A549 (cell line): Measurements from ENCODE around the gene DNAJB13. TPM values are rescaled to one million over a fixed set of nuclear protein-coding genes. Genes with fewer than 3 reads are reported as not detected.

ENCODE experiments used
- ATAC-seq, 2 experiments: fragments of 200-7000 bp in 1 of 2; fragments of >200 bp in 1 of 2; cut with Nextera tagmentation in 1 of 2; cut with Tn5 transposase in 1 of 2; 3 replicates each; pipeline versions ENCODE4 v1.8.0 to v1.9.1; 2018 to 2020; ENCODE audit warnings: mild to moderate bottlenecking in 1 of 2, moderate library complexity in 1 of 2
- CTCF ChIA-PET: fragments of 300-600 bp; sonication (Branson Sonifier 250); formaldehyde crosslinking; extraction: SDS; loops from one replicate; lab custom pipeline; 2021; ENCODE audit warnings: antibody characterized with exemption, inconsistent platforms; lab: Yijun Ruan, JAX
- POLR2A ChIA-PET: fragments of 350-600 bp; formaldehyde crosslinking; extraction: SDS; loops from one replicate; lab custom pipeline; 2021; ENCODE audit warnings: antibody characterized with exemption, inconsistent platforms; lab: Yijun Ruan, JAX
- DNase-seq, 2 experiments: peaks; one replicate each; pipeline versions ENCODE4 v3.0.0 to v3.0.0-alpha.2; 2011 to 2016; ENCODE audit warnings: low read depth in 1 of 2, low spot score in 1 of 2
- FAIRE-seq: peaks from 2 replicates; lab custom pipeline; 2011; peaks lifted over from hg19 to GRCh38; lab: Jason Lieb, UNC
- H3K27ac ChIP-seq, 2 experiments: fragments of >200 bp; sonication (Bioruptor Twin); formaldehyde crosslinking; 3 replicates each; pipeline ENCODE4 v1.5.1; 2016 to 2017
- H3K4me1 ChIP-seq: fragments of >200 bp; sonication (Bioruptor Twin); formaldehyde crosslinking; 3 replicates; pipeline ENCODE4 v1.6.1; 2016
- H3K4me2 ChIP-seq: fragments of >200 bp; sonication (Bioruptor Twin); formaldehyde crosslinking; 3 replicates; pipeline ENCODE4 v1.6.1; 2016
- H3K4me3 ChIP-seq: fragments of >200 bp; sonication (Bioruptor Twin); formaldehyde crosslinking; 3 replicates; pipeline ENCODE4 v1.5.1; 2016
- H3K9me3 ChIP-seq: fragments of >200 bp; sonication (Bioruptor Twin); formaldehyde crosslinking; 3 replicates; pipeline ENCODE4 v1.6.1; 2016
- ATOH8 ChIP-seq: fragments of 250-450 bp; sonication (Bioruptor Pico); IDR thresholded peaks from 2 replicates; pipeline ENCODE4 v1.5.0; 2020; ENCODE audit warnings: low read depth, mild to moderate bottlenecking, moderate library complexity
- CBX2 ChIP-seq: fragments of 200-600 bp; sonication (generic); IDR thresholded peaks from 2 replicates; pipeline ENCODE4 v1.6.1; 2016; ENCODE audit warnings: low read depth, mild to moderate bottlenecking, borderline replicate concordance
- CBX8 ChIP-seq: fragments of 200-600 bp; sonication (generic); IDR thresholded peaks from 2 replicates; pipeline ENCODE4 v1.6.1; 2016
- E2F6 ChIP-seq: IDR thresholded peaks from 2 replicates; pipeline ENCODE4 v1.6.1; 2012; ENCODE audit warnings: low read depth, borderline replicate concordance
- ELK1 ChIP-seq: fragments of 150-350 bp; IDR thresholded peaks from 2 replicates; pipeline ENCODE4 v1.6.1; 2014; ENCODE audit warnings: low read depth, mild to moderate bottlenecking, low read length
- EP300 ChIP-seq, 2 experiments: fragments of >200 bp; sonication (Bioruptor Twin); formaldehyde crosslinking; IDR thresholded peaks; 2 replicates in 1 of 2; 3 replicates in 1 of 2; pipeline ENCODE4 v1.6.1; 2016 to 2017
- FOSB ChIP-seq: fragments of 250-450 bp; sonication (Bioruptor Pico); IDR thresholded peaks from 2 replicates; pipeline ENCODE4 v1.5.0; 2020; ENCODE audit warnings: mild to moderate bottlenecking, moderate library complexity
- FOSL2 ChIP-seq, 2 experiments: fragments of 450-650 bp in 1 of 2; fragments of >200 bp in 1 of 2; sonication (Bioruptor Twin) in 1 of 2; formaldehyde crosslinking; IDR thresholded peaks; 2 replicates each; pipeline versions ENCODE4 v1.5.0 to v1.6.1; 2016 to 2020; ENCODE audit warnings: mild to moderate bottlenecking in 1 of 2, moderate library complexity in 1 of 2
- GATA3 ChIP-seq: IDR thresholded peaks from 2 replicates; pipeline ENCODE4 v1.6.1; 2012; ENCODE audit warnings: borderline replicate concordance
- HDAC2 ChIP-seq: fragments of 200-600 bp; sonication (generic); IDR thresholded peaks from 2 replicates; pipeline ENCODE4 v1.6.1; 2016
- HES2 ChIP-seq: fragments of >200 bp; sonication (Bioruptor Twin); formaldehyde crosslinking; IDR thresholded peaks from 2 replicates; pipeline ENCODE4 v1.6.1; 2016
- HEYL ChIP-seq: fragments of 250-450 bp; sonication (Bioruptor Pico); IDR thresholded peaks from 2 replicates; pipeline ENCODE4 v1.8.0; 2021; ENCODE audit warnings: mild to moderate bottlenecking, moderate library complexity
- HMGXB4 ChIP-seq: fragments of 250-450 bp; sonication (Bioruptor Pico); IDR thresholded peaks from 2 replicates; pipeline ENCODE4 v1.5.0; 2021; ENCODE audit warnings: mild to moderate bottlenecking, moderate library complexity, borderline replicate concordance
- JUNB ChIP-seq: fragments of >200 bp; sonication (Bioruptor Twin); formaldehyde crosslinking; IDR thresholded peaks from 2 replicates; pipeline ENCODE4 v1.6.1; 2016
- KDM5A ChIP-seq: fragments of 200-600 bp; sonication (generic); IDR thresholded peaks from 2 replicates; pipeline ENCODE4 v1.6.1; 2016; ENCODE audit warnings: antibody characterized with exemption, mild to moderate bottlenecking
- MAFK ChIP-seq: fragments of 450-650 bp; IDR thresholded peaks from 2 replicates; pipeline ENCODE4 v1.6.1; 2014; ENCODE audit not compliant: partially characterized antibody
- MAZ ChIP-seq: fragments of 150-350 bp; IDR thresholded peaks from 2 replicates; pipeline ENCODE4 v1.6.1; 2014; ENCODE audit warnings: antibody characterized with exemption, low read depth, low read length, borderline replicate concordance
- NFE2L2 ChIP-seq: fragments of 150-350 bp; conservative IDR thresholded peaks from 2 replicates; pipeline ENCODE4 v1.6.1; 2014; ENCODE audit warnings: low read length
- NR3C1 ChIP-seq: fragments of >200 bp; sonication (Bioruptor Twin); formaldehyde crosslinking; IDR thresholded peaks from 3 replicates; pipeline ENCODE4 v1.6.1; 2017
- PHF8 ChIP-seq: fragments of 200-600 bp; sonication (generic); IDR thresholded peaks from 2 replicates; pipeline ENCODE4 v1.6.1; 2016; ENCODE audit warnings: low read depth, mild to moderate bottlenecking, antibody characterized with exemption, moderate library complexity, borderline replicate concordance
- RAD21 ChIP-seq, 2 experiments: fragments of >200 bp in 1 of 2; sonication (Bioruptor Twin) in 1 of 2; formaldehyde crosslinking in 1 of 2; IDR thresholded peaks in 1 of 2; conservative IDR thresholded peaks in 1 of 2; 2 replicates in 1 of 2; 3 replicates in 1 of 2; pipeline ENCODE4 v1.6.1; 2012 to 2018; ENCODE audit warnings: inconsistent platforms in 1 of 2
- TFCP2L1 ChIP-seq: fragments of 250-450 bp; sonication (Bioruptor Pico); IDR thresholded peaks from 2 replicates; pipeline ENCODE4 v1.5.0; 2021; ENCODE audit warnings: mild to moderate bottlenecking
- TP53 ChIP-seq: fragments of 250-450 bp; sonication (Bioruptor Pico); IDR thresholded peaks from 2 replicates; pipeline ENCODE4 v1.5.0; 2021; ENCODE audit warnings: mild to moderate bottlenecking, moderate library complexity
- ZC3H11A ChIP-seq: fragments of 450-650 bp; IDR thresholded peaks from 2 replicates; pipeline ENCODE4 v1.6.1; 2014; ENCODE audit warnings: antibody characterized with exemption, mild to moderate bottlenecking
- WGBS: methylation state at CpG from one replicate; pipeline ENCODE4 v1.1.6; 2017; ENCODE audit errors: missing lambda C conversion rate; 5-methylcytosine and 5-hydroxymethylcytosine counted together
- polyA plus RNA-seq, 4 experiments: library from polyadenylated mRNA; depleted of rRNA in 3 of 4; stranded (reverse); fragments of >200 nt; fragmentation: RNase III in 1 of 4; extraction: RNeasy Plus Mini Kit Qiagen cat#74134 plus additional on column Dnase treatment in 1 of 4; gene quantifications; 2 replicates in 3 of 4; 3 replicates in 1 of 4; pipeline ENCODE4 v1.2.3, GENCODE V29; 2011 to 2017

Gene DNAJB13
- polyA plus RNA-seq, 2 of the 4 experiments (the other 2 are of a cell fraction), result 0.75 to 0.90 TPM

- no peaks in the 10 kb centered on the region for H3K9me3 ChIP-seq
- H3K4me1 ChIP-seq, result no peaks in the 10 kb centered on the region
- no peak for DNase-seq
- TF ChIP-seq HEYL (CRISPR knock-in tag) (no peak), TFCP2L1 (no peak), NFE2L2 (no peak), ATOH8 (CRISPR knock-in tag) (no peak), CBX8 (no peak), JUNB (no peak), MAFK (no peak)
- TF ChIP-seq, all 56 proteins: peak for 0
- ATAC-seq, result peak in 1 of 2 experiments; percentile 25; a peak in 1 of 6 replicates
- Histone ChIP-seq H3K4me2 (no peak overlapping the region), H3K4me3 (no peak overlapping the region), H3K27ac (no peak overlapping the region)
- ChIA-PET POLR2A (no interaction called here), CTCF (no interaction called here)
- WGBS, result 59% methylated on average over 2 of the region's 2 CpGs
- no peak for FAIRE-seq
These were observed 44.4 kb downstream of the DNAJB13 start for GRCh38 chr11:73995247-73995646.

- H3K4me2 ChIP-seq, result no peak overlapping the region
- POLR2A ChIA-PET, result no interaction called here
- WGBS, result 43% methylated on average over 2 of the region's 2 CpGs
- CTCF ChIA-PET, result interaction anchor here (0.5 kb wide), 1 partner anchor 1117 kb away, joined by 3 read pairs; no protein-coding TSS in a partner anchor
- no peak for ATAC-seq
- TF ChIP-seq PHF8 (no peak), HEYL (CRISPR knock-in tag) (no peak), HDAC2 (no peak), FOSL2 (IDR thresholded peaks at IDR 0.05) (no peak), FOSL2 (CRISPR knock-in tag; IDR thresholded peaks at IDR 0.05) (no peak), TP53 (CRISPR knock-in tag) (no peak), EP300 (IDR thresholded peaks at IDR 0.05) (no peak), HMGXB4 (CRISPR knock-in tag) (no peak), TFCP2L1 (no peak), HES2 (no peak), CBX2 (no peak), MAZ (no peak), NR3C1 (no peak), ELK1 (no peak), GATA3 (no peak), E2F6 (no peak), RAD21 (conservative IDR thresholded peaks at IDR 0.05 in 1 of 2, IDR thresholded peaks at IDR 0.05 in 1 of 2) (no peak), KDM5A (no peak), ZC3H11A (no peak), FOSB (CRISPR knock-in tag) (no peak)
- TF ChIP-seq, all 56 proteins: peak for 0
- Histone ChIP-seq H3K4me1 (no peaks in the 10 kb centered on the region), H3K4me3 (no peak overlapping the region), H3K9me3 (no peaks in the 10 kb centered on the region), H3K27ac (no peak overlapping the region)
- no peak for DNase-seq
- FAIRE-seq, result no peak
These were observed 44.9 kb downstream of the DNAJB13 start for GRCh38 chr11:73995731-73996130.
